Lower leg skin (tissue), 3 donors: ENCODE measurements around the gene ACTR3.

Source experiments
- POLR2A ChIP-seq, 2 donors: fragments of 450-650 bp; IDR thresholded peaks; one replicate each; pipeline ENCODE4 v1.6.1; 2016 to 2017; ENCODE audit warnings: antibody characterized with exemption in 2 of 2, mild to moderate bottlenecking in 1 of 2, moderate library complexity in 1 of 2
- TF ChIP-seq, protein P1 (sequence below), 3 donors: fragments of 450-650 bp; IDR thresholded peaks; one replicate each; pipeline ENCODE4 v1.5.1; 2016; ENCODE audit warnings: antibody characterized with exemption in 3 of 3, mild to moderate bottlenecking in 3 of 3, moderate library complexity in 2 of 3

DNA sequence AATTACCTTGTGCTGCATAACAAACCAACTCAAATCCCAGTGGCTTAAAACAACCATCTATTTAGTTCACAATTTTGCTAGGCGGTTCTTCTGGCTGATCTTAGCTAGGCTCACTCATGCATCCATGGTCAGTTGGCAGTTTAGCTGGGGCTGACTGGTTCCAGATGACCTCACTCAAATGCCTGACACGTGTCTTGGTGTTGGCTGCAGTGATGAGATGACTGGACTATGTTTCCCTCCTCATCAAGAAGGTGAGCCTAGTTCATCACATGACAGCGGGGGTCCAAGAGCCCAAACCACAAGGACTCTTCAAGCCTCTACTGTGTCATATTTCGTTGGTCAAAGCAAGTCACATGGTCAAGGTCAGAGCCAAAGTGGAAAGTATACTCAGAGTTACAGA lies 42.7 kb upstream of the ACTR3 start:
- no peak for TF ChIP-seq POLR2A (IDR thresholded peaks at IDR 0.05)
- TF ChIP-seq, protein P1, sequence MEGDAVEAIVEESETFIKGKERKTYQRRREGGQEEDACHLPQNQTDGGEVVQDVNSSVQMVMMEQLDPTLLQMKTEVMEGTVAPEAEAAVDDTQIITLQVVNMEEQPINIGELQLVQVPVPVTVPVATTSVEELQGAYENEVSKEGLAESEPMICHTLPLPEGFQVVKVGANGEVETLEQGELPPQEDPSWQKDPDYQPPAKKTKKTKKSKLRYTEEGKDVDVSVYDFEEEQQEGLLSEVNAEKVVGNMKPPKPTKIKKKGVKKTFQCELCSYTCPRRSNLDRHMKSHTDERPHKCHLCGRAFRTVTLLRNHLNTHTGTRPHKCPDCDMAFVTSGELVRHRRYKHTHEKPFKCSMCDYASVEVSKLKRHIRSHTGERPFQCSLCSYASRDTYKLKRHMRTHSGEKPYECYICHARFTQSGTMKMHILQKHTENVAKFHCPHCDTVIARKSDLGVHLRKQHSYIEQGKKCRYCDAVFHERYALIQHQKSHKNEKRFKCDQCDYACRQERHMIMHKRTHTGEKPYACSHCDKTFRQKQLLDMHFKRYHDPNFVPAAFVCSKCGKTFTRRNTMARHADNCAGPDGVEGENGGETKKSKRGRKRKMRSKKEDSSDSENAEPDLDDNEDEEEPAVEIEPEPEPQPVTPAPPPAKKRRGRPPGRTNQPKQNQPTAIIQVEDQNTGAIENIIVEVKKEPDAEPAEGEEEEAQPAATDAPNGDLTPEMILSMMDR (IDR thresholded peaks at IDR 0.05), result no peak
